Mesenchymal stem cell (in vitro differentiated cells and primary cell): ENCODE data around the gene SPG11. TPM values are rescaled to one million over a fixed set of nuclear protein-coding genes. Genes with fewer than 3 reads are reported as not detected.

Source experiments
- DNase-seq: peaks from one replicate; pipeline ENCODE4 v3.0.0-alpha.2; 2013
- H2AFZ ChIP-seq: one replicate; pipeline ENCODE4 v1.6.1; 2013; ENCODE audit warnings: low read depth, mild to moderate bottlenecking, control low read depth, inconsistent platforms, low read length, moderate library complexity
- H2AK5ac ChIP-seq: 2 replicates; pipeline ENCODE4 v1.6.1; 2013; ENCODE audit warnings: low read length, moderate library complexity, mild to moderate bottlenecking, inconsistent platforms; ENCODE audit not compliant: severe bottlenecking
- H2BK120ac ChIP-seq: one replicate; pipeline ENCODE4 v1.6.1; 2013; ENCODE audit warnings: low read depth, mild to moderate bottlenecking, inconsistent platforms, low read length, moderate library complexity
- H2BK12ac ChIP-seq, 2 experiments: one replicate each; pipeline ENCODE4 v1.6.1; 2013; ENCODE audit warnings: inconsistent platforms in 2 of 2, low read length in 2 of 2, mild to moderate bottlenecking in 2 of 2, moderate library complexity in 2 of 2, control low read depth in 1 of 2
- H2BK15ac ChIP-seq: one replicate; pipeline ENCODE4 v1.6.1; 2013; ENCODE audit warnings: mild to moderate bottlenecking, low read depth, inconsistent platforms; ENCODE audit not compliant: poor library complexity, severe bottlenecking
- H2BK5ac ChIP-seq: 2 replicates; pipeline ENCODE4 v1.6.1; 2013; ENCODE audit warnings: low read depth, mild to moderate bottlenecking, low read length, control low read depth, inconsistent platforms; ENCODE audit not compliant: poor library complexity, severe bottlenecking
- H3K14ac ChIP-seq, 2 experiments: one replicate each; pipeline ENCODE4 v1.6.1; 2013; ENCODE audit warnings: inconsistent platforms in 2 of 2, low read length in 2 of 2, control low read depth in 1 of 2, mild to moderate bottlenecking in 1 of 2, moderate library complexity in 1 of 2
- H3K18ac ChIP-seq, 2 experiments: one replicate each; pipeline ENCODE4 v1.6.1; 2013; ENCODE audit warnings: inconsistent platforms in 2 of 2, low read length in 2 of 2, control low read depth in 1 of 2, low read depth in 1 of 2, mild to moderate bottlenecking in 1 of 2
- H3K23ac ChIP-seq, 2 experiments: one replicate each; pipeline ENCODE4 v1.6.1; 2013; ENCODE audit warnings: inconsistent platforms in 2 of 2, low read length in 2 of 2, mild to moderate bottlenecking in 2 of 2, moderate library complexity in 2 of 2, control low read depth in 1 of 2
- H3K27ac ChIP-seq: 2 replicates; pipeline ENCODE4 v1.5.1; 2013; ENCODE audit warnings: mild to moderate bottlenecking, moderate library complexity, low read length, control low read depth, inconsistent platforms; ENCODE audit not compliant: poor library complexity, severe bottlenecking
- H3K27me3 ChIP-seq, 2 experiments: 2 replicates each; pipeline versions ENCODE4 v1.6.1 to v1.7.0; 2013; ENCODE audit warnings: low read length in 2 of 2, mild to moderate bottlenecking in 2 of 2, moderate library complexity in 2 of 2, control low read depth in 1 of 2, inconsistent platforms in 1 of 2; ENCODE audit not compliant: control insufficient read depth in 1 of 2, insufficient read depth in 1 of 2
- H3K36me3 ChIP-seq, 2 experiments: 2 replicates each; pipeline versions ENCODE4 v1.6.1 to v1.7.0; 2013; ENCODE audit warnings: low read length in 2 of 2, control low read depth in 1 of 2, inconsistent platforms in 1 of 2, low read depth in 1 of 2, mild to moderate bottlenecking in 1 of 2; ENCODE audit not compliant: insufficient read depth in 2 of 2, control insufficient read depth in 1 of 2
- H3K4ac ChIP-seq, 2 experiments: one replicate each; pipeline ENCODE4 v1.6.1; 2013; ENCODE audit warnings: inconsistent platforms in 2 of 2, low read length in 2 of 2, mild to moderate bottlenecking in 2 of 2, moderate library complexity in 2 of 2, control low read depth in 1 of 2, low read depth in 1 of 2
- H3K4me1 ChIP-seq: 2 replicates; pipeline ENCODE4 v1.6.1; 2013; ENCODE audit warnings: low read depth, low read length, control low read depth; ENCODE audit not compliant: control insufficient read depth, insufficient read depth
- H3K4me2 ChIP-seq: 2 replicates; pipeline ENCODE4 v1.6.1; 2013; ENCODE audit warnings: low read length, mild to moderate bottlenecking, inconsistent platforms; ENCODE audit not compliant: poor library complexity, severe bottlenecking
- H3K4me3 ChIP-seq, 2 experiments: 2 replicates each; pipeline versions ENCODE4 v1.5.1 to v1.7.0; 2013; ENCODE audit warnings: low read length in 2 of 2, mild to moderate bottlenecking in 2 of 2, control low read depth in 1 of 2, low read depth in 1 of 2; ENCODE audit not compliant: insufficient read depth in 1 of 2
- H3K79me1 ChIP-seq: replicated peaks from 2 replicates; pipeline ENCODE4 v1.6.1; 2013; ENCODE audit warnings: mild to moderate bottlenecking, control low read depth, low read length, inconsistent platforms; ENCODE audit not compliant: poor library complexity, severe bottlenecking
- H3K9ac ChIP-seq: 2 replicates; pipeline ENCODE4 v1.7.0; 2013; ENCODE audit warnings: mild to moderate bottlenecking, low read length, moderate library complexity
- H3K9me3 ChIP-seq: 2 replicates; pipeline ENCODE4 v1.7.0; 2013; ENCODE audit warnings: mild to moderate bottlenecking, low read length; ENCODE audit not compliant: control insufficient read depth
- H4K8ac ChIP-seq: one replicate; pipeline ENCODE4 v1.6.1; 2013; ENCODE audit warnings: inconsistent platforms, mild to moderate bottlenecking, low read length, moderate library complexity
- H4K91ac ChIP-seq: one replicate; pipeline ENCODE4 v1.6.1; 2013; ENCODE audit warnings: mild to moderate bottlenecking, low read length, inconsistent platforms
- WGBS: methylation state at CpG from one replicate; pipeline ENCODE4 v1.1.7; 2013; ENCODE audit warnings: mixed read lengths; 5-methylcytosine and 5-hydroxymethylcytosine counted together
- polyA plus RNA-seq, 2 experiments: library from polyadenylated mRNA; stranded (reverse); fragments of 200-250 nt; gene quantifications; one replicate each; pipeline ENCODE4 v1.2.3, GENCODE V29; 2013

Gene SPG11, protein sequence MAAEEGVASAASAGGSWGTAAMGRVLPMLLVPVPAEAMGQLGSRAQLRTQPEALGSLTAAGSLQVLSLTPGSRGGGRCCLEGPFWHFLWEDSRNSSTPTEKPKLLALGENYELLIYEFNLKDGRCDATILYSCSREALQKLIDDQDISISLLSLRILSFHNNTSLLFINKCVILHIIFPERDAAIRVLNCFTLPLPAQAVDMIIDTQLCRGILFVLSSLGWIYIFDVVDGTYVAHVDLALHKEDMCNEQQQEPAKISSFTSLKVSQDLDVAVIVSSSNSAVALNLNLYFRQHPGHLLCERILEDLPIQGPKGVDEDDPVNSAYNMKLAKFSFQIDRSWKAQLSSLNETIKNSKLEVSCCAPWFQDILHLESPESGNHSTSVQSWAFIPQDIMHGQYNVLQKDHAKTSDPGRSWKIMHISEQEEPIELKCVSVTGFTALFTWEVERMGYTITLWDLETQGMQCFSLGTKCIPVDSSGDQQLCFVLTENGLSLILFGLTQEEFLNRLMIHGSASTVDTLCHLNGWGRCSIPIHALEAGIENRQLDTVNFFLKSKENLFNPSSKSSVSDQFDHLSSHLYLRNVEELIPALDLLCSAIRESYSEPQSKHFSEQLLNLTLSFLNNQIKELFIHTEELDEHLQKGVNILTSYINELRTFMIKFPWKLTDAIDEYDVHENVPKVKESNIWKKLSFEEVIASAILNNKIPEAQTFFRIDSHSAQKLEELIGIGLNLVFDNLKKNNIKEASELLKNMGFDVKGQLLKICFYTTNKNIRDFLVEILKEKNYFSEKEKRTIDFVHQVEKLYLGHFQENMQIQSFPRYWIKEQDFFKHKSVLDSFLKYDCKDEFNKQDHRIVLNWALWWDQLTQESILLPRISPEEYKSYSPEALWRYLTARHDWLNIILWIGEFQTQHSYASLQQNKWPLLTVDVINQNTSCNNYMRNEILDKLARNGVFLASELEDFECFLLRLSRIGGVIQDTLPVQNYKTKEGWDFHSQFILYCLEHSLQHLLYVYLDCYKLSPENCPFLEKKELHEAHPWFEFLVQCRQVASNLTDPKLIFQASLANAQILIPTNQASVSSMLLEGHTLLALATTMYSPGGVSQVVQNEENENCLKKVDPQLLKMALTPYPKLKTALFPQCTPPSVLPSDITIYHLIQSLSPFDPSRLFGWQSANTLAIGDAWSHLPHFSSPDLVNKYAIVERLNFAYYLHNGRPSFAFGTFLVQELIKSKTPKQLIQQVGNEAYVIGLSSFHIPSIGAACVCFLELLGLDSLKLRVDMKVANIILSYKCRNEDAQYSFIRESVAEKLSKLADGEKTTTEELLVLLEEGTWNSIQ (N-terminal part only)
- 17.0 TPM for polyA plus RNA-seq (2013, experiment 1 of 2)
- 14.2 TPM for polyA plus RNA-seq (2013, experiment 2 of 2)

DNA sequence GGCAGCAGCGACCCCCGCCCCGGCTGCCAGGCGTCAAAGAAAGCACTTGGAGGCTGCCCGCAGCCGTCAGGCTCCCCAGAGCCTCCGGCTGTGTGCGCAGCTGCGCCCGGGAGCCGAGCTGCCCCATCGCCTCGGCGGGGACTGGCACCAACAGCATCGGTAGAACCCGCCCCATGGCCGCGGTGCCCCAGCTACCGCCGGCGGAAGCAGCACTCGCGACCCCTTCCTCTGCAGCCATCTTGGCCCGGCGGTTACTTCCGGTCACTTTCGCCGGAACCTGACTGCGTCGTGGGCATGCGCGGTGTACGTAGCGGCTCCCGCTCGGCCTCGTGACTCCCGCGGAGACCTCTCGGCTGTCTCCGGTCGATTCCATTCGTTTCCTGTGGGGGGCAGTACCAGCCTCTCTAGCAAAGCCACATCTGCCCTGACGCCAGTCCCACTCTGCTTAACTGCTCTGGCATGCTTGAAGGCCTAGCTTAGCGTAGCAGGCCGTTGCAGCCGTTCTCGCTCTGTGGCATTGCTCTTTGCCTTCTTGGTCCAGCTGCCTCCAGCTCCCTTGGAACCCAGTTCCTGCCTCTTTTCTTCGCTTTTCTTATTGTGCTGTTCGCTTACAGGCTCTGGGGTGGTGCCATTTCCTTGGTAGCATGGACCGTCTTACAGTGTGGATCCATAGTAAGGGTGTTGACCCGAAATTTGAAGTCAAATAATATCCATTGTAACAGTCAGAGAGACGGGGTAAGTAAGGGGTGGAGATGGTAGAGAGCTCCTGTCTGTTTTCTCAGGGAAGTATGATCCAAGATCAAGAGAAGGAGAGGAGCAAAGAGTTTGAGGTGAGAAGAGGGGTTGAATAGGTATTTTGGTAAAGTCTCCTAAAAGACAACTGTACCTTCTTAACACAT is at the start of gene SPG11:
SPG11 (minus strand) TSS at position 253 of the 899 bp plus-strand sequence; CDS start at position 238, 15 bp downstream.
- DNase-seq = peak; percentile 97
- peak within 1 kb of the TSS; percentile 94 to 99 for H3K18ac ChIP-seq
- peak within 1 kb of the TSS; percentile 88 for H2BK120ac ChIP-seq
- peak within 1 kb of the TSS; percentile 78 for H2AFZ ChIP-seq
- H3K9me3 ChIP-seq = no peaks in the 10 kb centered on the region
- peak within 1 kb of the TSS; percentile 9 to 30 for H3K14ac ChIP-seq
- H3K27ac ChIP-seq = peak within 1 kb of the TSS; percentile 90
- peaks cover 5% of the 10 kb centered on the region for H3K4me1 ChIP-seq
- peak within 1 kb of the TSS; percentile 97 for H2BK5ac ChIP-seq
- H2AK5ac ChIP-seq = peak within 1 kb of the TSS; percentile 35
- H2BK15ac ChIP-seq = peak within 1 kb of the TSS; percentile 98
- H4K8ac ChIP-seq = peak within 1 kb of the TSS; percentile 98
- peak within 1 kb of the TSS; percentile 97 for H3K9ac ChIP-seq
- peak within 1 kb of the TSS; percentile 99 to 100 for H3K4ac ChIP-seq
- no peak within 1 kb of the TSS for H3K23ac ChIP-seq
- peaks cover 0 to 14% of the 10 kb centered on the region in 2 experiments for H3K36me3 ChIP-seq
- H2BK12ac ChIP-seq = peak within 1 kb of the TSS; percentile 56 to 89
- 8% methylated on average over 53 of the region's 53 CpGs for WGBS
- peak within 1 kb of the TSS; percentile 84 for H3K4me2 ChIP-seq
- peaks cover 5% of the 10 kb centered on the region for H3K79me1 ChIP-seq
- peak within 1 kb of the TSS; percentile 99 for H4K91ac ChIP-seq
- H3K27me3 ChIP-seq = peaks cover 0 to under 1% of the 10 kb centered on the region in 2 experiments
- peak within 1 kb of the TSS; percentile 91 to 98 for H3K4me3 ChIP-seq

DNA sequence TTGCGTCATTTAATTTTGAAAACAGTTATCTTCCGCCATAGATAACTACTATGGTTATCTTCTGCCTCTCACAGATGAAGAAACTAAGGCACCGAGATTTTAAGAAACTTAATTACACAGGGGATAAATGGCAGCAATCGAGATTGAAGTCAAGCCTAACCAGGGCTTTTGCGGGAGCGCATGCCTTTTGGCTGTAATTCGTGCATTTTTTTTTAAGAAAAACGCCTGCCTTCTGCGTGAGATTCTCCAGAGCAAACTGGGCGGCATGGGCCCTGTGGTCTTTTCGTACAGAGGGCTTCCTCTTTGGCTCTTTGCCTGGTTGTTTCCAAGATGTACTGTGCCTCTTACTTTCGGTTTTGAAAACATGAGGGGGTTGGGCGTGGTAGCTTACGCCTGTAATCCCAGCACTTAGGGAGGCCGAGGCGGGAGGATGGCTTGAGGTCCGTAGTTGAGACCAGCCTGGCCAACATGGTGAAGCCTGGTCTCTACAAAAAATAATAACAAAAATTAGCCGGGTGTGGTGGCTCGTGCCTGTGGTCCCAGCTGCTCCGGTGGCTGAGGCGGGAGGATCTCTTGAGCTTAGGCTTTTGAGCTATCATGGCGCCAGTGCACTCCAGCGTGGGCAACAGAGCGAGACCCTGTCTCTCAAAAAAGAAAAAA is 49.0 kb upstream of the SPG11 start:
- Histone ChIP-seq H2AFZ (no peak overlapping the region), H2BK120ac (no peak overlapping the region), H3K4me1 (peaks cover 3% of the 10 kb centered on the region), H2BK15ac (no peak overlapping the region), H4K91ac (no peak overlapping the region), H2BK5ac (peak overlapping the region; percentile 1), H3K79me1 (peaks cover 12% of the 10 kb centered on the region), H3K36me3 (peaks cover 7 to 36% of the 10 kb centered on the region in 2 experiments), H3K18ac (peak overlapping the region in 1 of 2 experiments; percentile 48), H3K27me3 (no peaks in the 10 kb centered on the region), H3K4me2 (peak overlapping the region; percentile 87), H3K9me3 (no peaks in the 10 kb centered on the region), H2BK12ac (no peak overlapping the region), H3K4ac (no peak overlapping the region), H3K14ac (no peak overlapping the region), H4K8ac (no peak overlapping the region), H3K9ac (peak overlapping the region; percentile 99), H3K27ac (peak overlapping the region; percentile 32), H3K23ac (no peak overlapping the region), H2AK5ac (no peak overlapping the region), H3K4me3 (peak overlapping the region; percentile 43 to 86)
- WGBS = 33% methylated on average over 24 of the region's 24 CpGs
- DNase-seq = peak; percentile 92

DNA sequence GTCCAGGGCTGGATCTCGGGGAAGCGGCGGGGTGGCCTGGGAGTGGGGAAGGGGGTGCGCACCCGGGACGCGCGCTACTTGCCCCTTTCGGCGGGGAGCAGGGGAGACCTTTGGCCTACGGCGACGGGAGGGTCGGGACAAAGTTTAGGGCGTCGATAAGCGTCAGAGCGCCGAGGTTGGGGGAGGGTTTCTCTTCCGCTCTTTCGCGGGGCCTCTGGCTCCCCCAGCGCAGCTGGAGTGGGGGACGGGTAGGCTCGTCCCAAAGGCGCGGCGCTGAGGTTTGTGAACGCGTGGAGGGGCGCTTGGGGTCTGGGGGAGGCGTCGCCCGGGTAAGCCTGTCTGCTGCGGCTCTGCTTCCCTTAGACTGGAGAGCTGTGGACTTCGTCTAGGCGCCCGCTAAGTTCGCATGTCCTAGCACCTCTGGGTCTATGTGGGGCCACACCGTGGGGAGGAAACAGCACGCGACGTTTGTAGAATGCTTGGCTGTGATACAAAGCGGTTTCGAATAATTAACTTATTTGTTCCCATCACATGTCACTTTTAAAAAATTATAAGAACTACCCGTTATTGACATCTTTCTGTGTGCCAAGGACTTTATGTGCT is 48.4 kb upstream of the SPG11 start:
- H3K27ac ChIP-seq = peak overlapping the region; percentile 64
- peak overlapping the region; percentile 87 for H3K4me2 ChIP-seq
- H2BK120ac ChIP-seq = peak overlapping the region; percentile 54
- peak overlapping the region in 1 of 2 experiments; percentile 90 for H3K23ac ChIP-seq
- H3K4ac ChIP-seq = peak overlapping the region; percentile 24 to 85
- H4K8ac ChIP-seq = peak overlapping the region; percentile 65
- WGBS = under 1% methylated on average over 30 of the region's 46 CpGs
- peak overlapping the region in 1 of 2 experiments; percentile 37 for H2BK12ac ChIP-seq
- peaks cover 12% of the 10 kb centered on the region for H3K79me1 ChIP-seq
- peak overlapping the region; percentile 3 for H2BK5ac ChIP-seq
- peak overlapping the region; percentile 79 to 86 for H3K4me3 ChIP-seq
- no peak overlapping the region for H2BK15ac ChIP-seq
- H3K4me1 ChIP-seq = peaks cover 3% of the 10 kb centered on the region
- peak; percentile 61 for DNase-seq
- H3K14ac ChIP-seq = peak overlapping the region in 1 of 2 experiments; percentile 98
- peak overlapping the region; percentile 24 for H2AFZ ChIP-seq
- H3K9ac ChIP-seq = peak overlapping the region; percentile 99
- H3K18ac ChIP-seq = peak overlapping the region; percentile 81 to 98
- H3K27me3 ChIP-seq = no peaks in the 10 kb centered on the region
- H3K9me3 ChIP-seq = no peaks in the 10 kb centered on the region
- H3K36me3 ChIP-seq = peaks cover 7 to 34% of the 10 kb centered on the region in 2 experiments
- H4K91ac ChIP-seq = peak overlapping the region; percentile 58
- no peak overlapping the region for H2AK5ac ChIP-seq
